ENCODE results near the gene TNC. TPM values are rescaled to one million over a fixed set of nuclear protein-coding genes. Genes with fewer than 3 reads are reported as not detected.

The TNC gene
- total and polyA plus RNA-seq, 2 experiments from 2014 or later = 165 to 319 TPM

- no peaks in the 10 kb centered on the region for H3K9me3 ChIP-seq (ENCODE audit: low read depth)
- no peaks in the 10 kb centered on the region for H3K27me3 ChIP-seq (replicated peaks; ENCODE audit: insufficient read depth)
- in situ Hi-C loops (cut with MboI) = no loop called here
- H3F3A ChIP-seq (ENCODE audit: insufficient read depth) = peaks cover 51% of the 10 kb centered on the region
- no peaks in the 10 kb centered on the region for H4K20me1 ChIP-seq (ENCODE audit: insufficient read depth)
- H3K27ac ChIP-seq = no peak overlapping the region
- H3K4me3 ChIP-seq = no peak overlapping the region
- DNase-seq = no peak
- H2AFZ ChIP-seq = no peak overlapping the region
- H3K4me2 ChIP-seq (ENCODE audit: unreplicated experiment) = no peak overlapping the region
- peaks cover 16% of the 10 kb centered on the region for H3K4me1 ChIP-seq (ENCODE audit: insufficient read depth)
- H3K9ac ChIP-seq = no peak overlapping the region
- peaks cover 48% of the 10 kb centered on the region for H3K36me3 ChIP-seq (ENCODE audit: low read depth)
- H3K9me2 ChIP-seq (ENCODE audit: insufficient read depth) = no peaks in the 10 kb centered on the region
- H3K79me2 ChIP-seq (ENCODE audit: insufficient read depth) = no peaks in the 10 kb centered on the region
- TF ChIP-seq EZH2 (IDR thresholded peaks at IDR 0.05; ENCODE audit: insufficient read depth, poor library complexity, severe bottlenecking) (no peak), EZH2phosphoT487 (IDR thresholded peaks at IDR 0.05; ENCODE audit: insufficient read depth, low read depth) (no peak)
Measured at GRCh38 chr9:115068031-115068430, 49.9 kb downstream of the TNC start.

- 66% methylated on average over 5 of the region's 5 CpGs for WGBS, 2 experiments (ENCODE audit: low coverage in 1 of 2, low lambda C conversion rate in 2 of 2, missing lambda C conversion rate in 2 of 2)
- peak overlapping the region; percentile 18; the same call in 1 of the 2 replicates for H3K9ac ChIP-seq
- peak overlapping the region; percentile 20; the same call in 1 of the 2 replicates for H2AFZ ChIP-seq
Measured at GRCh38 chr9:115063058-115063845, 54.7 kb downstream of the TNC start.

GRCh38 chr9:115058684-115059315 lies 59.2 kb downstream of the TNC start:
- Histone ChIP-seq H2AFZ (no peak overlapping the region), H3K4me2 (ENCODE audit: unreplicated experiment) (peak overlapping the region; percentile 38), H3K4me3 (no peak overlapping the region), H3K27me3 (replicated peaks; ENCODE audit: insufficient read depth) (no peaks in the 10 kb centered on the region), H3K9me2 (ENCODE audit: insufficient read depth) (no peaks in the 10 kb centered on the region), H3F3A (ENCODE audit: insufficient read depth) (peaks cover 72% of the 10 kb centered on the region), H3K36me3 (ENCODE audit: low read depth) (peaks cover 37% of the 10 kb centered on the region; the same call in 1 of the 2 replicates), H3K9me3 (ENCODE audit: low read depth) (no peaks in the 10 kb centered on the region), H3K9ac (no peak overlapping the region), H3K4me1 (ENCODE audit: insufficient read depth) (peaks cover 35% of the 10 kb centered on the region), H3K79me2 (ENCODE audit: insufficient read depth) (no peaks in the 10 kb centered on the region), H4K20me1 (ENCODE audit: insufficient read depth) (no peaks in the 10 kb centered on the region), H3K27ac (peak overlapping the region; percentile 26)
- TF ChIP-seq EZH2phosphoT487 (IDR thresholded peaks at IDR 0.05; ENCODE audit: insufficient read depth, low read depth) (no peak), EZH2 (IDR thresholded peaks at IDR 0.05; ENCODE audit: insufficient read depth, poor library complexity, severe bottlenecking) (no peak)
- in situ Hi-C loops (cut with MboI) = no loop called here
- WGBS, 2 experiments (ENCODE audit: low coverage in 1 of 2, low lambda C conversion rate in 2 of 2, missing lambda C conversion rate in 2 of 2) = 68 to 79% methylated on average over 6 of the region's 6 CpGs
- peak; percentile 87 for DNase-seq

More at GRCh38 chr9:115063058-115063845, 54.7 kb downstream of the TNC start:
- Histone ChIP-seq H3K4me1 (ENCODE audit: insufficient read depth) (peaks cover 32% of the 10 kb centered on the region), H3K79me2 (ENCODE audit: insufficient read depth) (no peaks in the 10 kb centered on the region), H3K9me2 (ENCODE audit: insufficient read depth) (no peaks in the 10 kb centered on the region), H3K9me3 (ENCODE audit: low read depth) (no peaks in the 10 kb centered on the region), H3K27me3 (replicated peaks; ENCODE audit: insufficient read depth) (no peaks in the 10 kb centered on the region), H3F3A (ENCODE audit: insufficient read depth) (peaks cover 68% of the 10 kb centered on the region), H3K36me3 (ENCODE audit: low read depth) (peaks cover 25% of the 10 kb centered on the region; the same call in 1 of the 2 replicates), H4K20me1 (ENCODE audit: insufficient read depth) (no peaks in the 10 kb centered on the region), H3K4me3 (no peak overlapping the region), H3K4me2 (ENCODE audit: unreplicated experiment) (peak overlapping the region; percentile 38), H3K27ac (peak overlapping the region; percentile 30)
- no peak for TF ChIP-seq EZH2 (IDR thresholded peaks at IDR 0.05; ENCODE audit: insufficient read depth, poor library complexity, severe bottlenecking)
- TF ChIP-seq EZH2phosphoT487 (IDR thresholded peaks at IDR 0.05; ENCODE audit: insufficient read depth, low read depth) = no peak
- in situ Hi-C loops (cut with MboI) = no loop called here
- DNase-seq = peak; percentile 77

- DNase-seq = no peak
- no peak for TF ChIP-seq EZH2 (IDR thresholded peaks at IDR 0.05; ENCODE audit: insufficient read depth, poor library complexity, severe bottlenecking)
- in situ Hi-C loops (cut with MboI) = no loop called here
- Histone ChIP-seq H3K27ac (peak overlapping the region; percentile 26; the same call in 1 of the 2 replicates), H3F3A (ENCODE audit: insufficient read depth) (peaks cover 65% of the 10 kb centered on the region), H4K20me1 (ENCODE audit: insufficient read depth) (no peaks in the 10 kb centered on the region), H3K9me3 (ENCODE audit: low read depth) (no peaks in the 10 kb centered on the region), H2AFZ (no peak overlapping the region), H3K36me3 (ENCODE audit: low read depth) (peaks cover 37% of the 10 kb centered on the region; the same call in 1 of the 2 replicates), H3K27me3 (replicated peaks; ENCODE audit: insufficient read depth) (no peaks in the 10 kb centered on the region), H3K4me1 (ENCODE audit: insufficient read depth) (peaks cover 29% of the 10 kb centered on the region), H3K79me2 (ENCODE audit: insufficient read depth) (no peaks in the 10 kb centered on the region), H3K4me3 (no peak overlapping the region), H3K4me2 (ENCODE audit: unreplicated experiment) (peak overlapping the region; percentile 8), H3K9ac (no peak overlapping the region), H3K9me2 (ENCODE audit: insufficient read depth) (no peaks in the 10 kb centered on the region)
- 81 to 90% methylated on average over 2 of the region's 2 CpGs for WGBS, 2 experiments (ENCODE audit: low coverage in 1 of 2, low lambda C conversion rate in 2 of 2, missing lambda C conversion rate in 2 of 2)
Measured at GRCh38 chr9:115058175-115058574, 59.8 kb downstream of the TNC start.

All from GM23248 (cell line).